CD8-positive, alpha-beta memory T cell (primary cell): ENCODE results near the gene PPHLN1. TPM values are rescaled to one million over a fixed set of nuclear protein-coding genes. Genes with fewer than 3 reads are reported as not detected.
A peak's percentile ranks its signal among the peaks of the same experiment; 100 is the strongest.

Experiments
- CTCF ChIA-PET: fragments of 350-600 bp; sonication (Branson Sonifier 250); formaldehyde crosslinking; loops from one replicate; lab custom pipeline; 2021; ENCODE audit warnings: antibody characterized with exemption; lab: Charles Lee
- POLR2A ChIA-PET: fragments of 350-600 bp; sonication (Branson Sonifier 250); formaldehyde crosslinking; loops from one replicate; lab custom pipeline; 2021; ENCODE audit warnings: antibody characterized with exemption; lab: Charles Lee
- DNase-seq, 5 donors: peaks; one replicate each; pipeline versions ENCODE4 v3.0.0 to v3.0.0-alpha.2; 2020 to 2022; ENCODE audit warnings: mixed read lengths in 1 of 5
- H3K27ac ChIP-seq: one replicate; pipeline ENCODE4 v1.7.0; 2013; ENCODE audit warnings: low read depth, mild to moderate bottlenecking, low read length, moderate library complexity
- H3K27me3 ChIP-seq: 2 replicates; pipeline ENCODE4 v1.7.0; 2013; ENCODE audit warnings: low read length, mild to moderate bottlenecking; ENCODE audit not compliant: insufficient read depth, poor library complexity, severe bottlenecking
- H3K36me3 ChIP-seq: 2 replicates; pipeline ENCODE4 v1.7.0; 2013; ENCODE audit warnings: mild to moderate bottlenecking, low read length, moderate library complexity; ENCODE audit not compliant: insufficient read depth
- H3K4me1 ChIP-seq: 2 replicates; pipeline ENCODE4 v1.7.0; 2013; ENCODE audit warnings: mild to moderate bottlenecking, low read length, moderate library complexity; ENCODE audit not compliant: insufficient read depth
- H3K4me3 ChIP-seq: 2 replicates; pipeline ENCODE4 v1.7.0; 2013; ENCODE audit warnings: mild to moderate bottlenecking, low read length
- H3K9me3 ChIP-seq: 2 replicates; pipeline ENCODE4 v1.7.0; 2013; ENCODE audit warnings: mild to moderate bottlenecking, low read length
- H3K27ac Mint-ChIP-seq, 8 donors: one replicate each; pipeline ENCODE4 v1.8.0; 2020 to 2021; ENCODE audit warnings: mixed read lengths in 8 of 8, mild to moderate bottlenecking in 6 of 8, inconsistent platforms in 3 of 8, moderate library complexity in 3 of 8
- H3K27me3 Mint-ChIP-seq, 2 donors: one replicate each; pipeline ENCODE4 v1.8.0; 2020 to 2021; ENCODE audit warnings: mixed read lengths in 2 of 2, mild to moderate bottlenecking in 1 of 2, moderate library complexity in 1 of 2
- H3K36me3 Mint-ChIP-seq, 3 donors: one replicate each; pipeline ENCODE4 v1.8.0; 2020 to 2021; ENCODE audit warnings: mixed read lengths in 3 of 3, inconsistent platforms in 1 of 3, mild to moderate bottlenecking in 1 of 3
- H3K4me1 Mint-ChIP-seq, 3 donors: one replicate each; pipeline ENCODE4 v1.8.0; 2020 to 2021; ENCODE audit warnings: mixed read lengths in 3 of 3, inconsistent platforms in 1 of 3, mild to moderate bottlenecking in 1 of 3
- H3K4me3 Mint-ChIP-seq, 7 donors: one replicate each; pipeline ENCODE4 v1.8.0; 2020 to 2021; ENCODE audit warnings: mixed read lengths in 7 of 7, mild to moderate bottlenecking in 6 of 7, moderate library complexity in 4 of 7, inconsistent platforms in 2 of 7
- H3K9me3 Mint-ChIP-seq, 5 donors: one replicate each; pipeline ENCODE4 v1.8.0; 2020 to 2022; ENCODE audit warnings: mixed read lengths in 5 of 5, mild to moderate bottlenecking in 3 of 5, moderate library complexity in 2 of 5, inconsistent platforms in 1 of 5
- polyA plus RNA-seq: library from polyadenylated mRNA; unstranded; fragments of 300-500 nt; fragmentation: Illumina TruSeq; gene quantifications from one replicate; pipeline ENCODE4 v1.2.3, GENCODE V29; 2021
- total RNA-seq, 2 experiments: library from RNA; stranded (reverse); gene quantifications; one replicate each; pipeline ENCODE4 v1.2.3, GENCODE V29; 2021

Gene PPHLN1
- total and polyA plus RNA-seq, 3 experiments from 2014 or later = 75.8 to 151 (median 76.3) TPM

- Histone ChIP-seq H3K27ac (no peak overlapping the region), H3K4me1 (no peaks in the 10 kb centered on the region), H3K9me3 (no peaks in the 10 kb centered on the region), H3K27me3 (no peaks in the 10 kb centered on the region), H3K36me3 (peaks cover 7% of the 10 kb centered on the region), H3K4me3 (no peak overlapping the region)
- Mint-ChIP-seq H3K4me1 (peaks cover 35 to 62% (median 49%) of the 10 kb centered on the region in 3 donors), H3K36me3 (peaks cover 0 to 41% (median 11%) of the 10 kb centered on the region in 3 donors), H3K27me3 (no peaks in the 10 kb centered on the region), H3K9me3 (no peaks in the 10 kb centered on the region), H3K4me3 (no peak overlapping the region), H3K27ac (peak overlapping the region in 2 of 8 donors; percentile 5 to 31)
- CTCF ChIA-PET = interaction anchor here (1.3 kb wide), 1 partner anchor 10 kb away, joined by 4 read pairs; no protein-coding TSS in a partner anchor
- no peak for DNase-seq
- POLR2A ChIA-PET = no interaction called here
These were observed 36.1 kb downstream of the PPHLN1 start for GRCh38 chr12:42361909-42362646.

DNA sequence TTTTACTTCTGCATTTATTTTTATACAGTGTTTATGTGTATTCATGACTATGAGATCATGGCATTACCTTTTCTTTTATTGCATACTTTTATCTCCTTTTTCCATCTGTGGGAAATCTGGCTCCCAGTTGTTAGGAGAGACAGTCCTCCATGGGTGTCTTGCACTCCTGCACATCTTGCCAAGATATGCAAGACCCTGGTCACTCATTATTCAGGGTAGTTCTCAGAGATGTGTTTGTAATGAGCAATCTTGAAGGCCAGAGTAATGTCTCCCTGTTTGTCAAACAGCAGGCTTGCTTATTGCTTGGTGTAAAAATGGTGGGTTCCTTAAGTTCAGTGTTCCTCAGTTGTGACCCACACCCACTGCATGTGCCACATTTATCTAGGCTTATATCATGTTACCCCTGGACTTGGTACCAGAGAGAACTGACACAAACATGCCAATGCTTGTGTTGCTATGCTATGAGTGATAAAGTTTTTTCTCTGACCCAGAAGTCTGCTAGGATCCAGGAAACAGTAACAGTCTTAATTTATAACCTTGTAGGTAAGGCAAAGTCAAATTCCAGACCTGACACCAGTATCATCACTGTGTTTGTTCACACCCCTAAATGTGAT, 36.8 kb downstream of the PPHLN1 start:
- no peak overlapping the region for H3K4me3 ChIP-seq
- Mint-ChIP-seq H3K27me3 (no peaks in the 10 kb centered on the region), H3K36me3 (peaks cover 0 to 37% (median 8%) of the 10 kb centered on the region in 3 donors), H3K9me3 (no peaks in the 10 kb centered on the region), H3K4me3 (no peak overlapping the region), H3K4me1 (peaks cover 32 to 58% (median 49%) of the 10 kb centered on the region in 3 donors), H3K27ac (peak overlapping the region in 3 of 8 donors; percentile 31 to 61 (median 33))
- no peak for DNase-seq
- POLR2A ChIA-PET = no interaction called here
- no peaks in the 10 kb centered on the region for H3K27me3 ChIP-seq
- H3K36me3 ChIP-seq = peaks cover 7% of the 10 kb centered on the region
- H3K27ac ChIP-seq = no peak overlapping the region
- H3K9me3 ChIP-seq = no peaks in the 10 kb centered on the region
- H3K4me1 ChIP-seq = no peaks in the 10 kb centered on the region
- CTCF ChIA-PET = interaction anchor here (1.3 kb wide), 1 partner anchor 9 kb away, joined by 4 read pairs; no protein-coding TSS in a partner anchor

GRCh38 chr12:42364692-42365091, 38.7 kb downstream of the PPHLN1 start:
- CTCF ChIA-PET = interaction anchor here (1.2 kb wide), 1 partner anchor 11 kb away, joined by 3 read pairs; no protein-coding TSS in a partner anchor
- Histone ChIP-seq H3K27ac (no peak overlapping the region), H3K27me3 (no peaks in the 10 kb centered on the region), H3K9me3 (no peaks in the 10 kb centered on the region), H3K36me3 (peaks cover 7% of the 10 kb centered on the region), H3K4me1 (no peaks in the 10 kb centered on the region), H3K4me3 (no peak overlapping the region)
- peak overlapping the region in 2 of 8 donors; percentile 43 to 46 for H3K27ac Mint-ChIP-seq
- H3K4me3 Mint-ChIP-seq = no peak overlapping the region
- H3K27me3 Mint-ChIP-seq = no peaks in the 10 kb centered on the region
- H3K9me3 Mint-ChIP-seq = no peaks in the 10 kb centered on the region
- peaks cover 29 to 54% (median 47%) of the 10 kb centered on the region in 3 donors for H3K4me1 Mint-ChIP-seq
- POLR2A ChIA-PET = no interaction called here
- DNase-seq = no peak
- peaks cover 0 to 30% (median 6%) of the 10 kb centered on the region in 3 donors for H3K36me3 Mint-ChIP-seq

- Mint-ChIP-seq H3K9me3 (no peaks in the 10 kb centered on the region), H3K27me3 (no peaks in the 10 kb centered on the region), H3K36me3 (peaks cover 0 to 30% (median 6%) of the 10 kb centered on the region in 3 donors), H3K4me1 (peaks cover 28 to 48% (median 47%) of the 10 kb centered on the region in 3 donors), H3K27ac (peak overlapping the region in 1 of 8 donors; percentile 33), H3K4me3 (no peak overlapping the region)
- peaks cover 7% of the 10 kb centered on the region for H3K36me3 ChIP-seq
- no peaks in the 10 kb centered on the region for H3K9me3 ChIP-seq
- no peak overlapping the region for H3K27ac ChIP-seq
- DNase-seq = no peak
- POLR2A ChIA-PET = no interaction called here
- no peaks in the 10 kb centered on the region for H3K27me3 ChIP-seq
- no peak overlapping the region for H3K4me3 ChIP-seq
- CTCF ChIA-PET = interaction anchor here (1.2 kb wide), 1 partner anchor 12 kb away, joined by 3 read pairs; no protein-coding TSS in a partner anchor
- no peaks in the 10 kb centered on the region for H3K4me1 ChIP-seq
These were observed 39.5 kb downstream of the PPHLN1 start for GRCh38 chr12:42365486-42365885.

DNA sequence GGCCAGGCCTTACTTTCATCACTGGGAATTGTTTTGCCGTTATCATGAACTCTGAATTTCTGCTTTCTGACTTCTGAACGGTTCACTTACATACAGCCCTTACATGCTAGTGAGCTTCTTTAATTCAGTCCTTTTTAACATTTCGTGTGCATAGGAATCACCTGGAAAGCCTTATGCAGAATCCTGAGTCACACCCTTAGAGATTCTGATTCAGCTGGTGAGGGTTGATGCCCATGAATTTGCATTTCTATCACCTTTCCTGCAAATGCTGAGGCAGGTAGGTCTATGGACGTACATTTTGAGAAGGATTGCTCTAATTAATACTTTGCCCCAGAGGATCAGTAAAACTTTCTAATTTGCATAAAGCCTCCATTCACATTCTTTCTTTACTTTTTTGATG, 44.0 kb downstream of the PPHLN1 start:
- Histone ChIP-seq H3K4me3 (no peak overlapping the region), H3K4me1 (no peaks in the 10 kb centered on the region), H3K9me3 (no peaks in the 10 kb centered on the region), H3K27me3 (no peaks in the 10 kb centered on the region), H3K36me3 (no peaks in the 10 kb centered on the region), H3K27ac (no peak overlapping the region)
- ChIA-PET CTCF (interaction anchor here (1.0 kb wide), 1 partner anchor 173 kb away, joined by 3 read pairs; no protein-coding TSS in a partner anchor), POLR2A (interaction anchor here (0.5 kb wide), 1 partner anchor 13 kb away, joined by 5 read pairs; no protein-coding TSS in a partner anchor)
- Mint-ChIP-seq H3K9me3 (no peaks in the 10 kb centered on the region), H3K27me3 (no peaks in the 10 kb centered on the region), H3K4me1 (peaks cover 12 to 34% (median 33%) of the 10 kb centered on the region in 3 donors), H3K36me3 (peaks cover 0 to 15% (median 0%) of the 10 kb centered on the region in 3 donors), H3K4me3 (no peak overlapping the region), H3K27ac (peak overlapping the region in 3 of 8 donors; percentile 5 to 36 (median 15))
- no peak for DNase-seq

DNA sequence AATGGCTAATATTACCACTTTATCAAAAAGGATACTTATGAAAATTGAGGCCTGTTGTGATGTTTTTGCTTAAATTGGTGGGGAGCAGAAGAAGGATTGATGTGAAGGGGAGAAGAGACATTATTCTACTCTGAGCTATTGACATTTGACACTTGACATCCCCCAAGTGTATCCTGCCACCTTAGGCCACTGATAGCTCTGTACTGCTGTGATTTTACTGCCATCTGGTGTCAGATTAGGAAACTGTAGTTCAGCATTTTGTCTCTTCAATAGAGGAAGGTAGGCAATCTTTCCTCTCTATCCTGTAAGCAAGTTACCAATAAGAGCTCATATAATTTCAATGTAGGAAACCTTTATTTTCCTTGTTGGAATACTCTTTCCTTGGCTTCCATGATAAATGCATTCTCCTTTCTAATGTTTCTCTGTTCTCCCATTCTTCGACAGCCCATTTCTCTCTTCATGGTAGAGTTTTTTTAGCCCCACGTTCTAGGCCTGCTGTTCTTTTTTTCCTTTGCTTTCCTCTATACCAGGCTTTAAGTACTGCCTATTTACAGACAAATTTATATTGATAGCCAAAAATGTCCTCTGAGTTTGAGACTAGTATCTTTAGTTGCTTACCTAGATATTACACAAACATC, 46.3 kb downstream of the PPHLN1 start:
- ChIA-PET CTCF (interaction anchor here (0.8 to 2.4 kb wide), 10 partner anchors 9 to 241 kb away, joined by 3 to 16 read pairs (median 4); no protein-coding TSS in a partner anchor), POLR2A (no interaction called here)
- H3K9me3 ChIP-seq = no peaks in the 10 kb centered on the region
- Mint-ChIP-seq H3K27ac (peak overlapping the region in 2 of 8 donors; percentile 50 to 75), H3K36me3 (peaks cover 2 to 31% (median 8%) of the 10 kb centered on the region in 3 donors), H3K27me3 (no peaks in the 10 kb centered on the region), H3K4me3 (no peak overlapping the region), H3K9me3 (no peaks in the 10 kb centered on the region), H3K4me1 (peaks cover 7 to 22% (median 20%) of the 10 kb centered on the region in 3 donors)
- H3K27me3 ChIP-seq = no peaks in the 10 kb centered on the region
- DNase-seq = peak in 2 of 5 donors; percentile 38 to 46
- no peaks in the 10 kb centered on the region for H3K4me1 ChIP-seq
- no peak overlapping the region for H3K27ac ChIP-seq
- H3K36me3 ChIP-seq = no peaks in the 10 kb centered on the region
- H3K4me3 ChIP-seq = no peak overlapping the region

DNA sequence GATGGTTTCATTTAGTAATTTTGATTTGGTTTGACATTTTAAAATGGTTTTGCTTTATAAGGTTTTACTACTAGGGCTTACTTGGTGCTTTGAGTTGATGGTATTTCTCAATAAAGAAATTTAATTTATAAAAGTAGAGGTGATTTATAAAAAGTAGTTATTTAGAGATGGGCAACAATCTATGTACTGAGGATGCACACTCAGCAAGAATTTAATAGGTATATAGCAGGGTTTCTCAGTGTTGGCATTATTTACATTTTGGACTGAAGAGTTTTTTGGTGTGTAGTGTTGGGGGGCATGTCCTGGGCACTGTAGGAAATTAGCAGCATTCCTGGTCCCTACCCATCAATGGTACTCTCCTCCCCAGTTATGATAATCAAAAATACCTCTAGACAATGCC, 47.7 kb downstream of the PPHLN1 start:
- Histone ChIP-seq H3K36me3 (no peaks in the 10 kb centered on the region), H3K4me3 (no peak overlapping the region), H3K27ac (no peak overlapping the region), H3K4me1 (no peaks in the 10 kb centered on the region), H3K27me3 (no peaks in the 10 kb centered on the region), H3K9me3 (no peaks in the 10 kb centered on the region)
- Mint-ChIP-seq H3K4me1 (peaks cover 7 to 23% (median 21%) of the 10 kb centered on the region in 3 donors), H3K36me3 (peaks cover 2 to 39% (median 8%) of the 10 kb centered on the region in 3 donors), H3K27me3 (no peaks in the 10 kb centered on the region), H3K9me3 (no peaks in the 10 kb centered on the region), H3K4me3 (no peak overlapping the region), H3K27ac (peak overlapping the region in 1 of 8 donors; percentile 34)
- CTCF ChIA-PET = no interaction called here
- no peak for DNase-seq
- POLR2A ChIA-PET = no interaction called here
